SK-N-SH (cell line): ENCODE data around the gene THYN1.
A peak's percentile ranks its signal among the peaks of the same experiment; 100 is the strongest.

Experiments
- EP300 ChIP-seq, 2 experiments: IDR thresholded peaks; 2 replicates each; pipeline versions ENCODE4 v1.4.0 to v1.6.1; 2012; ENCODE audit warnings: borderline replicate concordance in 1 of 2, low read depth in 1 of 2, low read length in 1 of 2
- PBX3 ChIP-seq: IDR thresholded peaks from 2 replicates; pipeline ENCODE4; 2012
- SMC3 ChIP-seq: IDR thresholded peaks from 2 replicates; pipeline ENCODE4 v1.6.1; 2012; ENCODE audit warnings: low read depth, low read length, improper control_type of control experiment
- YY1 ChIP-seq: IDR thresholded peaks from 2 replicates; pipeline ENCODE4 v1.4.0; 2012; ENCODE audit warnings: low read depth, mild to moderate bottlenecking
- TF ChIP-seq, protein P1 (sequence below): fragments of 200-600 bp; sonication (generic); IDR thresholded peaks from 2 replicates; pipeline ENCODE4 v1.6.1; 2017; ENCODE audit warnings: antibody characterized with exemption, mild to moderate bottlenecking, moderate library complexity

GRCh38 chr11:134223836-134224709, 29.1 kb downstream of the THYN1 start, which contains the start of the genes NCAPD3 and VPS26B:
- TF ChIP-seq, protein P1, sequence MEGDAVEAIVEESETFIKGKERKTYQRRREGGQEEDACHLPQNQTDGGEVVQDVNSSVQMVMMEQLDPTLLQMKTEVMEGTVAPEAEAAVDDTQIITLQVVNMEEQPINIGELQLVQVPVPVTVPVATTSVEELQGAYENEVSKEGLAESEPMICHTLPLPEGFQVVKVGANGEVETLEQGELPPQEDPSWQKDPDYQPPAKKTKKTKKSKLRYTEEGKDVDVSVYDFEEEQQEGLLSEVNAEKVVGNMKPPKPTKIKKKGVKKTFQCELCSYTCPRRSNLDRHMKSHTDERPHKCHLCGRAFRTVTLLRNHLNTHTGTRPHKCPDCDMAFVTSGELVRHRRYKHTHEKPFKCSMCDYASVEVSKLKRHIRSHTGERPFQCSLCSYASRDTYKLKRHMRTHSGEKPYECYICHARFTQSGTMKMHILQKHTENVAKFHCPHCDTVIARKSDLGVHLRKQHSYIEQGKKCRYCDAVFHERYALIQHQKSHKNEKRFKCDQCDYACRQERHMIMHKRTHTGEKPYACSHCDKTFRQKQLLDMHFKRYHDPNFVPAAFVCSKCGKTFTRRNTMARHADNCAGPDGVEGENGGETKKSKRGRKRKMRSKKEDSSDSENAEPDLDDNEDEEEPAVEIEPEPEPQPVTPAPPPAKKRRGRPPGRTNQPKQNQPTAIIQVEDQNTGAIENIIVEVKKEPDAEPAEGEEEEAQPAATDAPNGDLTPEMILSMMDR, result no peak
- TF ChIP-seq PBX3 (peak; percentile 16), SMC3 (no peak), YY1 (no peak; the same call in 1 of the 2 replicates), EP300 (IDR thresholded peaks at IDR 0.05; ENCODE audit: borderline replicate concordance in 1 of 2, low read depth in 1 of 2, low read length in 1 of 2) (peak in 1 of 2 experiments; percentile 5; a peak in 1 of 4 replicates)
